8988T (cell line): ENCODE data around the gene CHRDL2.
"Not testable (repeated sequence)": the region's sequence is repeated elsewhere in the genome, so short reads cannot be mapped to it uniquely, and the experiment has no call there.

Experiments
- DNase-seq: peaks from one replicate; pipeline ENCODE4 v3.0.0; 2011

CHRDL2 gene, protein sequence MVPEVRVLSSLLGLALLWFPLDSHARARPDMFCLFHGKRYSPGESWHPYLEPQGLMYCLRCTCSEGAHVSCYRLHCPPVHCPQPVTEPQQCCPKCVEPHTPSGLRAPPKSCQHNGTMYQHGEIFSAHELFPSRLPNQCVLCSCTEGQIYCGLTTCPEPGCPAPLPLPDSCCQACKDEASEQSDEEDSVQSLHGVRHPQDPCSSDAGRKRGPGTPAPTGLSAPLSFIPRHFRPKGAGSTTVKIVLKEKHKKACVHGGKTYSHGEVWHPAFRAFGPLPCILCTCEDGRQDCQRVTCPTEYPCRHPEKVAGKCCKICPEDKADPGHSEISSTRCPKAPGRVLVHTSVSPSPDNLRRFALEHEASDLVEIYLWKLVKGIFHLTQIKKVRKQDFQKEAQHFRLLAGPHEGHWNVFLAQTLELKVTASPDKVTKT

DNA sequence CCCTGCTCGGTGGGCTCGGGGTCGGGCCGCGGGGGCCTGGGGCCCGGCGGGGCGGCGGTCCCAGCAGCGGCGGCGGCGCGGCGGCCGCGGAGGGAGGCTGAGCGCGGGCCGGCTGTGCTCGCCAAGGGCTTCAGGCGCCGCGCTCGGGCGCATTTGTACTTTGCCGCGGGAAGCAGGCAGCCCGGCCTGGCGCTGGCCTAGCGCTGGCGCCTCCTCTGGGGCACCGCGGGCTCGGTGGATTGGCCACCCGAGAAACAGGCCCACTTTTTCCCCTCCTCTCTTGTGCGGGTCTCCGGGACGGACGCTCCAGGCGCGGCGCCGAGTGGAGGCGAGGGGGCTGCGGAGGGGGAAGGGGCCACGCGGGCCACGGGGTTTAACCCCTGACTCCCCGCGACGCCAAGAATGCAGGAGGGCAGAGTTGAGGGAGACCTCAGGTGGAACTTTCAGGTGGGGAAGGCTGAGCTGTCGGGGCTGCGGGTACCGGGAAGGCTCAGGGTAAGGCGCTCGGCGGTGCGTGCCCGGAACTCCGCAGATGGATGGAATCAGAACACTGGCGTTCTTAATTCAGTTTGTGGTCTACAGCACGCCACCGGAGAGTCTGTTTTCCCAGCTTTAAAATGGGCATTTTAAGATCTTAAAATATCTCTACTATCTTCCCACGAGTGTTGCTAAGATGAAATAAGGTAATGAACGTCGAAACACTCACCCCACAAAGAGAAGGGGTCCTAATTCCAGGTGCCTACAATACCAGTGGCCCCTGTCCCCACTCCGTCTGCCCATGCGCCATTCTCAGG lies at the start of gene CHRDL2:
Gene CHRDL2 (minus strand): TSS at position 126 of the 794 bp plus-strand sequence. CDS start 538 bp downstream, outside the sequence.
- DNase-seq = no peak

DNA sequence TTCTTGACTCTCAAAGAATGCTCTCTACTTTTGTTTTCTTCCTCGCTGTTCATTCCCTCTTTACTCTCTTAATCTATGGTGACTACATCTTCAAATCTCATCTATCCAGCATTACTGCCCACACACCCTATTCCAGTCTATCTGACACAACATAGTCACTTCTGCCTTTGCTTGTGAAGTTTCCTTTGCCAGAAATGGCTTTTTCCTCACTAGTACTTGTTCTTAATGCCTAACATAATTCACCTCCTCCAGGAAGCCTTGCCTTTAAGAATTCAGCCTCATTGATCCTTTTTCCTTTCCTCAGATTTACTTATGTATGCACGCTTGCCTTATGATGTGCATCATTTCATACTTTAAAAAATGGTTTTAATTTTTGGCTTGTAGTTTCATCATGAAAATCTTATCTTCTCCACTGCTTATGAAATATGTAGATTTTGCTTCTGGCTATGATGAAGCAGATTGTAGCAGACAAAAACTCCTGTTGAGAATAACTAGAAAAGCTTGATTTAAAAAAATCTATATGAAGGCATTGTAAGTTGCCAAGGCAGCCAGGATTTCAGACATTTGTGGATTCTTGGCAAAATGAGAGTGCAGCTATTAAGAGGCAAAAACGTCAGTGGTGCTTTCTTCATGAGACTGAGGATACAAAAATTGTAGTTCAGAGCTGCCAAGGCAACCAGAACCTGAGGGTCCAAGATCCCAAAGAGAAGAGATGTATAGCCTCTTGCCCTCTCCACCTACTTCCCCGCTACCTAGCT lies 49.2 kb upstream of the CHRDL2 start:
- DNase-seq = no peak

DNA sequence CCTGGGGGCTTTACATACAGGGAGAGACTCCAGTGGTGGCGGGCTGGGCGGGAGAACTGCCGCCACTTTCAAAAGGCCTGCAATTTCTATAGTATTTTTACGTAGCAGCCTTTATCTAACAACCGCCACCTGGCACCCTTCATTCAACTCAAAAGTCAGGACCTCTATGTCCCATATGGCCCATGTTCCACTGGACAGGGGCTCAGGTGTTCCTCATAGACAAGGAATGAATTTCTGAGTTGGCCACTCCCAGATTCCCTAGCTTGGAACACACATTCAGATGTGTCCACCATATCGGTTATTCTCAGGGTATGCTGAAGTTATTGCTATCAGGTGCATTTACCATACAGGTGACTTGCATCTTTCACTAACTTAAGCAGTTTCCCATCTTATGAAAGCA lies 47.4 kb upstream of the CHRDL2 start:
- DNase-seq = no peak

DNA sequence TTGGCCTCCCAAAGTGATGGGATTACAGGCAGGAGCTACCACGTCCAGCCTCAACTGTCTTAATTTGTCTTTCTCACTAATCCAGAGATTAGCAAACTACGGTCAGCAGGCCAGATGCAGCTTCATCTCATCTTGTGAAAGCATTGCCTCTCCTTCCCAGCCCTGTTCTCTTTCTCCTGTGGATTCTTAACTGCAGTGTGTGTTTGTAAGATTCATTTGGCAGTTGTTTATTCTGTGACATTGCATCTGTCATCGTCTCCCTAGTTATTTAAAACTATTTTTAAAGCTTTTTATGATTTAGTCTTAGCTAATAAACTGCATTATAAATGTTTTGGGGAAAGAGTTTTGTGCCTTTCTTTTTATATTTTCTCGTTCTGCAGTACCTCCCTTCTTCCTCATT lies 46.7 kb upstream of the CHRDL2 start:
- no peak for DNase-seq

DNA sequence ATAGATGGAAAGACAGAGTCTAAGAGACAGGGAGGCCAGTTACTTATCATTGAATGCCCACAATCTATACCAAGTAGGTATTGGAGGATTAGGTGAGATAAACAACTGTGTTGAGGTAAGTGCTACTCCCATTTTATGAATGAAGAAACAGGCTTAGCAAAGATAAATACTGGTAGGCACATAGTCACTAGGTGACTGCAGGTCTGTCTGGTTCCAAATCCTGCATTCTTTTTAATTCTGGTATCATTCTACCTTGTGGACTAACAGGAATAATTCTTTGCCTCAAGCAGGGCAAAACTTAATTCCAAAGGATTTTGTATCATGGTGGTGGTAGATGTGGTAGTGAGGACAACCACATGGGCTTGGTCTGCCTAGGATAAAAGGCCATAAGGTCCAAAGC lies 45.8 kb upstream of the CHRDL2 start:
- DNase-seq = no peak

DNA sequence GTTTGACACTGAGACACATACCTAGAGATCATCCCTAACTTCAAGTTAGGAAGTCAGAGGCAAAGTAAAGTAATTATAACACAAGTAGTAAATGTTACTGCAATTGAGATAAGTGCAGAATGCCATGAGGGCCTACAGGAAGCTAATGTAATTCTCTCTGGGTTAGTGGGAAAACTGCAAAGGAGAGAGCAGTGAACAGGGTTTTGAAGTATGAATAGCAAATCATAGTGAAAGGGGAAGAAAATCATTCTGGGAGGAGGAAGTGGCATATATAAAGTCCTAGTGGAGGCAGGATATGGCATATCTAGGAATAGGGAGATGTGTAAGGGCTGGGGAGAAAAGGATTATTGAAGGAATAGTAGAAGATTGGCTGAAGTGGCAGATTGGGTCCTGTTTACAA lies 45.3 kb upstream of the CHRDL2 start:
- DNase-seq = no peak

DNA sequence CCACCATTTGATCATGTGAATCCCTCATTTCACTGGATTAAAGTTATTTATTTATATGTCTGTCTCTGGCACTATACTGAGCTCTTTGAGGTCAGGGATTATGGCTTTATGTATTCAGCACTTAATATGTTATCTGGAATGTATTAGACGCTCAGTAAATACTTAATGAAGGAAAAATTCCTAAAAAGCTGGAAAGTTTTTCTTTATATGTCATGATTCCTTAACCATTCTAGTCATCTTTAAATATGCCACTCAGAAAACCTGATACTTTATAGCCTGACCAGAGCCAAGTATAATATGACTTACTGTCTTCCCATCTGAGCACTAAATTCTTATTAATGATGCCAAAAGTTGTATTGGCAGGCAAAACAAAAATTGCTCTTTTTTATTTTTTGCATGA lies 44.5 kb upstream of the CHRDL2 start:
- DNase-seq = no peak

DNA sequence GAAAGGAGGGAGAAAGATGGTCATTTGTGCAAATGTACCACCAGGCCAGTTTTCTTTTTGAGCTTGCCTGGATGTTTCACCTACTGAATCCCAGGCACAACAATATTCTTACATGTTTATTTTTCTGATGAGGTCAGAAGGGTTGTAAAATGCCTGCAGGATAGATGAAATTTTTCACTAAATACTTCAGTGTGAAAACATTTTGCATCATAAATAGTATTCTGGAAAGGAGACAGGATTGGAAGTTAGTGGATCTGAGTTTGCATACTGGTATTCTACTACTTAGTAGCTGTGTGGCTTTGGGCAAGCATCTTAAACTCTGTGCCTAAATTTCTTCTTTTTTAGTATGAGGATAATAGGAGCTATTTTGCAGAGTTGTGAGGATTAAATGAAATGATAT lies 42.2 kb upstream of the CHRDL2 start:
- DNase-seq = no peak

DNA sequence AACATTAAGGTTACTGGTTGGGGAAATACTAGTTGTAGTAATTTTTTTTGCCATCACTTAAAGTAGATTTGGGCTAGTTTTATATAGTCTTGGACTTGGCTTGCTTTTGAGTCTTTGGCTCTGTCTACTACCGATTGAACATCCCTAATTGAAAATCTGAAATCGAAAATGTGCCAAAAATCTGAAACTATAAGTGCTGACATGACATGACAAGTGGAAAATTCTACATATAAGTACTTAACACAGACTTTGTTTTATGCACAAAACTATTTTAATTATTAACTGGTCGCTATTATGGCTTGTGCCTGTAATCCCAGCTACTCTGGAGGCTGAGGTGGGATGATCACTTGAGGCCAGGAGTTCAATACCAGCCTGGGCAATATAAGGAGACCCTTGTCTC lies 39.9 kb upstream of the CHRDL2 start:
- DNase-seq = no peak

DNA sequence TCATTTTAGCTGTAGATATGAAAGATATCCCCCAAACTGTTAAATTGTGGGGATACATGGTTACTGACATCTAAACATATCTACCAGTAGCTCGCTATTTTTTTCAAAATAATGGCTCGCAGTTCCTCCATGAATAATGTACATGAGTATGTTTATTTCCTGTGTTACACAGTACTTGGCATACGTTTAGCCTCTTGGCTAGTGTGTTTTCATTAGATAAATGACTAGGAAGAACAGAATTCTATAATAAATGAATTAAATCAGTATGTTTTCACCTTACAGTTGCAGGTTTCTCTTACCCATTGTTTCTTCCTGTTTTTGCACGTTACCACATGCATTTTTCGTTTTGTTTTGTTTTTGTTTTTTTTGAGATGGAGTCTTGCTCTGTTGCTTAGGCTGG lies 39.2 kb upstream of the CHRDL2 start:
- DNase-seq = no peak

DNA sequence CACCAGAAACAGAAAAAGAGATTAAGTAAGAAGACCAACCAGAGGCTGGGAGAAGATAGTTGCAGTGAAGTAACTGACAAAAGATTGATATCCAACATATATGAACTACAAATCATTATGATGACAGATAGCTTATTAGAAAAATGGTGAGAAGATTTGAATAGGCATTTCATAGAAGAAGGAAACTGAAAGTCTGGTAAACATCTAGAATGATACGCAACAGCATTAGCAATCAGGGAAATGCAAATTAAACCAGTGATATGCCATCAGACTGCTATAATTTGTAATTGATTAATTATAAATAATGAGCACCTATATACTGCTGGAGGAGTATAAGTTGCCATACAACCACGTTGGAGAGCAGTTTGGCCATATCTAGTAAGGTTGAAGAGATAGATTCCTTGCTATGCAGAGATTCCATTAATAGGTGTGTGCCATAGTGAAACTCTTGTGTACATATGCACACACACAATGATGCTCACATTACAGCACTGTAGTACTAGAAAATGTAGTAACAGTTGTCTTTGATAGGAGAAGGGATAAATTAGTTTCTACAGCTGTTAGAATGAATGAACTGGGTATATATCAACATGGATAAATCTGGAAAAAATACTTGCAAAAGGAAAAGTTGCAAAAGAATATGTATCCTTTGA lies 38.0 kb upstream of the CHRDL2 start:
- DNase-seq = no peak

DNA sequence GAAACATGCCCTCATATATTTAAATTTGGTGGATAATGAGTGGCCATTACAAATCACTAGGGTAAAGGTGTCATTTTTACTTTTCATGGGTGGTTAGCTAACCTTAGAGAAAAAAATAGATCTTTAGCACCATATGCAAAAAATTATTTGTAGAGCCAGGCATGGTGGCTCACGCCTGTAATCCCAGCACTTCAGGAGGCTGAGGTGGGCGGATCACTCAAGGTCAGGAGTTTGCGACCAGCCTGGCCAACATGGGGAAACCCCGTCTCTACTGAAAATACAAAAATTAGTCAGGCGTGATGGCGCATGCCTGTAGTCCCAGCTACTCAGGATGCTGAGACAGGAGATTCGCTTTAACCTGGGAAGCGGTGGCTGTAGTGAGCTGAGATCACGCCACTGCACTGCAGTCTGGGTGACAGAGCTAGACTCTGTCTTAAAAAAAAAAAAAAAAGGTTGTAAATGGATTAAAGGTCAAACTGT lies 37.0 kb upstream of the CHRDL2 start:
- not testable (repeated sequence) for DNase-seq

DNA sequence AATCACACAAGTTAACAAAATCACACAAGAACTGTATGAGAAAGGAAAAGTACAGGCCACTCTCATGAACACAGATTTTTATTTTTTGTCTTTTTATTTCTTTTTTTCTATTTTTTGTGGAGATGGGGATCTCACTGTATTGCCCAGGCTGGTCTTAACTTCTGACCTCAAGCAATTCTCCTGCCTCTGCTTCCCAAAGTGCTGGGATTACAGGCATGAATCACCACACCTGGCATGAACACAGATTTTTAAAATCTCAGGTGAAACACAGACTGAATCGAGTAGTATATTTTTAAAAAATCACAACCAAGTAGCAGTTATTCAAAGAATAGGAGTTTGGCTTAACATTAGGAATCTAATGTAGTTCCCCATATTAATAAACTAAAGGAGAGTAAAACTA lies 35.7 kb upstream of the CHRDL2 start:
- DNase-seq = no peak

DNA sequence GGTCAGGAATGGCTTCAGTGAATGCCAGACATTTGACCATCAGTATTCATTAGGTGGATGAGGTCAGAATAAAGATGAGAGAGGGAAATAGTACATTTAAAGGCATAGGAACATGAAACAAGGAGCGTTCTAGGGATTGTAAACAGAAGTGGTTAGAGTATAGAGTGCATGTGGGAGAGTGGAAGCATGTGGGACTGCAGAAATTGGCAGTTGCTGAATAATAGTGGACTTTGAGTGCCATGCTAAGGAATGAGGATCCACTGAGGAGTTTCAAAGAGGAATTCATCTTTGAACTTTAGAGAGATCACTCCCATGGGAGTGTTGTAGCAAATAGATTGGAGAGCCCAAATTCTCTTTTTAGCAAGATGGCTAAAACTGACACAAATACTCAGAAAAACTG lies 25.3 kb upstream of the CHRDL2 start:
- DNase-seq = no peak

DNA sequence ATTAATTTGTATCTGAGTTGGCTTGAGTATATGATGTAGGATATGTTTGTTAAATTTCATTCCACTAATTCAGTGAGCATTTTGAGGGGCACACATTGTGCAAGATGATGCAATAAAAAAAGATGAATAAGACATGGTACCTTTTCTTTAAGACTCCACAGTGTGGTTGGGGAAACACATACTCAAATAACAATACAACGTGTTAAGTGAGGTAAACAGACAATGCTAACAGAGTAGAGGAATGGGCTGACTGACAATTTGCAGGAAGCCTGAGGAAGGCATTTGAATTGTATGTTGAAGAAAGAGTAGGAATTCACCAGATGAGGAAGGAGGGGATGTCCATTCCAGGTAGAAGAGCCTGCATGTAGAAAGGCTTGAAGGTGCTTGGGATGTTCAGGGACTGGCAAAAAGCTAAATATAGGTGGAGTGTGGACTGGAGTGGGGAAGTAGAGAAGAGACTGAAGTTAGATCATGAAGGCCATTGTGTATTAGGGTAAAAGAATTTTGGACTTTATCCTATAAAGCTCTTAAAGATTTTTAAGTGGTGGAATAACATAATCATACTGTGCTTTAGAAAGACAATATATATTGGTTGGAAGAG lies 24.3 kb upstream of the CHRDL2 start:
- DNase-seq = no peak

DNA sequence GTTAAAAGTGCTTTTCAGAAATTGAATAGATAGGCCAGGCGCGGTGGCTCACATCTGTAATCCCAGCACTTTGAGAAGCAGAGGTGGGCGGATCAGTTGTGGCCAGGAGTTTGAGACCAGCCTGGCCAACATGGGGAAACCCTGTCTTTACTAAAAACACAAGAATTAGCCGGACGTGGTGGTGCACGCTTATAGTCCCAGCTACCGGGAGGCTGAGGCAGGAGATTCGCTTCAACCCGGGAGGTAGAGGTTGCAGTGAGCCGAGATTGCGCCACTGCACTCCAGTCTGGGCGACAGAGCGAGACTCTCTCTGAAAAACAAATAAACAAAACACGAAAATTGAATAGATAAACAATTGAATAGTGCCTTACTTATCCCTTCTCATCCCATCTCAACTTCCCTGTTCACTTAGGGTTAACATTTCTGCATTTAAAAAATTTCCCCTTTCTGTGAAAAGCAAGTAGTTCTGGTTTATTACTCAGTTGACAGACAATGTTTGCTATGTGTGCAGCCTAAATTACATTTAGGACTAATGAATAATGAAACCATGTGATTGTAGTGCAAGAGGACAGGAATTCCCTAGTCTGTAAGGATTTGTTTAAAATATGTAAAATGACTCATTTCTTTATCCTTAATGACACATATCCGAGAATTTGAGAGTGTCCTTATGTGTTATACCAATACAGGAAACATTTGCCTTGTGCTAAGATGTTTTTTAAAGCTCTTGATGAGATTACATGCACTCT lies 23.5 kb upstream of the CHRDL2 start:
- no peak for DNase-seq

DNA sequence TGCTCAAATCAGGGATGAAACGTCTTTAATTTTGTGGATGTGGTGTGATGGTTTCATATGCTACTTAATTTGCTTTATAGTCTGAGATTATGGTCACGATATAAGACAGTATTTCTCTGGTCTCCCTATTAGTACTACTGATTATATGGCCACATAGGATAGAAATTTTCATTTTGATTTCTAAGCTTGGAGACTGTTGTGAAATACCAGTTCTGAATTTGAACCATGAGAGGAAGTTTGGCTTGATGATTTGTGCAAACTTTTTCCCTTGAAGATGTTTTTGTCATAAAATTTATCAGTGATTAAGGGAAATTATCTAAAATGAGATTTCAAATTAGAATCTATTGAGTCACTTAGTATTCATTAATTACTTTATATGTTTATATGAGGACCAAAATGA lies 20.1 kb upstream of the CHRDL2 start:
- no peak for DNase-seq

DNA sequence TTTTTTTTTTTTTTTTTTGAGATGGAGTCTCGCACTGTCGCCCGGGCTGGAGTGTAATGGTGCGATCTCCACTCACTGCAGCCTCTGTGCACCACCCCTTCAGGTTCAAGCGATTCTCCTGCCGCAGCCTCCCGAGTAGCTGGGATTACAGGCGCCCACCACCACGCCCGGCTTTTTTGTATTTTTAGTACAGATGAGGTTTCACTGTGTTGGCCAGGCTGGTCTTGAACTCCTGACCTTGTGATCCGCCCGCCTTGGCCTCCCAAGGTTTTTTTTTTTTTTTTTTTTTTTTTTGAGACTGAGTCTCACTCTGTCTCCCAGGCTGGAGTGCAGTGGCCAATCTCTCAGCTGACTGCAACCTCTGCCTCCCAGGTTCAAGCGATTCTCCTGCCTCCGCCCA lies 19.4 kb upstream of the CHRDL2 start:
- DNase-seq = not testable (repeated sequence)

DNA sequence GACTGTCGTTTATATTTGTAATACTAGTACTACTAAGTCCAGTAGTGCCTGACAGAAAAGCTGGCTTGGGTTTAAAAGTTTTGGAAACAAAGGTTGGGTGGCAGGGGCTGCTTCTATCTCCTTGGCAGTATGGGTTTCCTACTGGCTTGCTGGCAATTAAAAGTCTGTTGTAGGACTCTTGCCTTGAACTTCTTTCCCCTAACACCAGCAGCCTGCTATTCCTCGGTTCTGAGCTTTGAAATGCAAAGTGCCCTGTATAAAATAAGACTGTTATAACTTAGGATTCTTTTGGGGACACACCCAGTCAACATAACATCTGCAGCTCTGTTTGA lies 18.7 kb upstream of the CHRDL2 start:
- DNase-seq = no peak

DNA sequence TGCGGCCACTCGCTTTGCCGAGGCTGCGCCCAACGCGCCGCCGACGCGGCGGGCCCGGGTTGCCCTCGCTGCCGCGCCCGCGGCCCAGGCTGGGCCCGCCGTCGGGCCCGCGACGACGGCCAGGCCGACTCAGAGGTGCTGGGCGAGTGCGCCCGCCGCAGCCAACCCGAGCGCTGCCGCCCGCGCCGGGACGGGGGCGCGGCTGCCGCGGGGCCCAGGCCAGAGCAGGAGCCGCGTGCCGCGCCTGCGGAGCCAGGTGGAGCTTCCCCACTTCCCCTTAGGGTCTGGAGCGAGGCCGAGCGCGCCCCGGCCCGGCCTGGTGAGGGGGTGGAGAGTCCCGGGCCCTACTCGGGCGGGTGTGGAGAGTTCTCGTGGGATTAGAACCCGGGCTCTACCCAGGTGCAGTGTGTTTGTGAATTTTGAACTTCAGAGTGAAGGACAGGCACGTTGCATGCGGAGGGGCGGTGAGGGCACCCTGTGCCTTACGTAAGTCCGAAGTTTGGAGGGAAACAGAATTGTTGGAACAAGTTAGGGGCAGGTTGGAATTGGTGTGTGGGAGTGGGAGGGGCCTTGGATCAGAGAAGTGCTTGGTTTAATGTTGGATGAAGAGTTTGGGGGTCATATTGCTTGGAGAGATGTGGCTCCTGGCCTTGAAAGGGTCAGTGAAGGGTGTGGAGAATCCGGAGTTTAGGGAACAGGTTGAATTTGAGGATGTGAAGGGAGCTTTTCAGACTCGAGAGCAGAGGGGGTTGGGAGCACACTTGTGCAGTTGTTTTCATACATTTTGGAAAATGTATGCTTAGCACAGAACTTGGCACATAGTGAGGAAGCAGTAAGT lies 18.1 kb upstream of the CHRDL2 start:
- DNase-seq = no peak
